Spleen (tissue), 7 donors: ENCODE data around the gene PMVK.

Experiments
- POLR2A ChIP-seq, 3 donors: fragments of 450-650 bp; IDR thresholded peaks; one replicate each; pipeline ENCODE4 v1.5.1; 2017; ENCODE audit warnings: antibody characterized with exemption in 3 of 3, mild to moderate bottlenecking in 1 of 3
- TF ChIP-seq, protein P1 (sequence below), 11 experiments: fragments of 200-600 bp in 7 of 11; fragments of 450-650 bp in 4 of 11; sonication (generic) in 4 of 11; IDR thresholded peaks in 8 of 11; conservative IDR thresholded peaks in 3 of 11; 1 replicate in 7 of 11; 2 replicates in 4 of 11; pipeline versions ENCODE4 v1.4.0 to v1.8.0; 2016 to 2021; ENCODE audit warnings: antibody characterized with exemption in 11 of 11, inconsistent platforms in 4 of 11, mild to moderate bottlenecking in 1 of 11
- donor health status: DM: no; HTN: no; CAD: no; lungs with moderate emphysema.
- donor health status: DM: no; HTN: no; CAD: no.
- donor health status: DM: no; HTN: no; CAD: no.

GRCh38 chr1:154945160-154945961, 8.8 kb upstream of the PMVK start:
- no peak for TF ChIP-seq POLR2A (IDR thresholded peaks at IDR 0.05)
- TF ChIP-seq, protein P1, sequence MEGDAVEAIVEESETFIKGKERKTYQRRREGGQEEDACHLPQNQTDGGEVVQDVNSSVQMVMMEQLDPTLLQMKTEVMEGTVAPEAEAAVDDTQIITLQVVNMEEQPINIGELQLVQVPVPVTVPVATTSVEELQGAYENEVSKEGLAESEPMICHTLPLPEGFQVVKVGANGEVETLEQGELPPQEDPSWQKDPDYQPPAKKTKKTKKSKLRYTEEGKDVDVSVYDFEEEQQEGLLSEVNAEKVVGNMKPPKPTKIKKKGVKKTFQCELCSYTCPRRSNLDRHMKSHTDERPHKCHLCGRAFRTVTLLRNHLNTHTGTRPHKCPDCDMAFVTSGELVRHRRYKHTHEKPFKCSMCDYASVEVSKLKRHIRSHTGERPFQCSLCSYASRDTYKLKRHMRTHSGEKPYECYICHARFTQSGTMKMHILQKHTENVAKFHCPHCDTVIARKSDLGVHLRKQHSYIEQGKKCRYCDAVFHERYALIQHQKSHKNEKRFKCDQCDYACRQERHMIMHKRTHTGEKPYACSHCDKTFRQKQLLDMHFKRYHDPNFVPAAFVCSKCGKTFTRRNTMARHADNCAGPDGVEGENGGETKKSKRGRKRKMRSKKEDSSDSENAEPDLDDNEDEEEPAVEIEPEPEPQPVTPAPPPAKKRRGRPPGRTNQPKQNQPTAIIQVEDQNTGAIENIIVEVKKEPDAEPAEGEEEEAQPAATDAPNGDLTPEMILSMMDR (IDR thresholded peaks at IDR 0.05 in 8 of 11, conservative IDR thresholded peaks at IDR 0.05 in 3 of 11) = no peak
